A549 (cell line): ENCODE results near the gene SLC6A17.

ENCODE experiments used
- CEBPB ChIP-seq, 2 experiments: fragments of >200 bp in 1 of 2; sonication (Bioruptor Twin) in 1 of 2; formaldehyde crosslinking in 1 of 2; IDR thresholded peaks; 2 replicates each; pipeline ENCODE4 v1.6.1; 2012 to 2016
- CTCF ChIP-seq: fragments of >200 bp; sonication (Bioruptor Twin); formaldehyde crosslinking; IDR thresholded peaks from 3 replicates; pipeline ENCODE4 v1.5.1; 2016
- JUN ChIP-seq, 2 experiments: fragments of >200 bp; sonication (Bioruptor Twin); formaldehyde crosslinking; IDR thresholded peaks; 2 replicates in 1 of 2; 3 replicates in 1 of 2; pipeline ENCODE4 v1.6.1; 2016 to 2017
- POLR2A ChIP-seq: IDR thresholded peaks from 2 replicates; pipeline ENCODE4 v1.6.1; 2012; ENCODE audit warnings: mild to moderate bottlenecking, low read length
- REST ChIP-seq: fragments of 200-600 bp; sonication (generic); IDR thresholded peaks from 2 replicates; pipeline ENCODE4 v1.6.1; 2016; ENCODE audit warnings: antibody characterized with exemption, mild to moderate bottlenecking, moderate library complexity
- ZFP36 ChIP-seq: fragments of 450-650 bp; IDR thresholded peaks from 2 replicates; pipeline ENCODE4 v1.6.1; 2014; ENCODE audit warnings: borderline replicate concordance; ENCODE audit not compliant: partially characterized antibody

GRCh38 chr1:110210604-110211495 lies 60.6 kb downstream of the SLC6A17 start:
- TF ChIP-seq CTCF (no peak), POLR2A (no peak), ZFP36 (no peak), REST (no peak), JUN (IDR thresholded peaks at IDR 0.05) (peak in 1 of 2 experiments; percentile 29; a peak in 1 of 5 replicates), CEBPB (IDR thresholded peaks at IDR 0.05) (no peak)
